CD4-positive, alpha-beta T cell treated with Interleukin-17A for 1 hour (primary cell): Measurements from ENCODE around the gene EXOC6B.
"Not testable (repeated sequence)": the region's sequence is repeated elsewhere in the genome, so short reads cannot be mapped to it uniquely, and the experiment has no call there.

Experiments used
- DNase-seq: peaks from one replicate; pipeline ENCODE4 v3.0.0-alpha.2; 2020

Gene EXOC6B

GRCh38 chr2:72674982-72675915 lies 150.6 kb downstream of the EXOC6B start:
- DNase-seq: no peak

- no peak for DNase-seq
Observed at GRCh38 chr2:72673279-72673678, 152.6 kb downstream of the EXOC6B start.

GRCh38 chr2:72669121-72669520 lies 156.7 kb downstream of the EXOC6B start:
- no peak for DNase-seq

- DNase-seq: no peak
Observed at GRCh38 chr2:72668647-72669046, 157.2 kb downstream of the EXOC6B start.

GRCh38 chr2:72665448-72665847 lies 160.4 kb downstream of the EXOC6B start:
- DNase-seq: no peak

GRCh38 chr2:72661985-72662384 lies 163.8 kb downstream of the EXOC6B start:
- DNase-seq: no peak

GRCh38 chr2:72649810-72650209 lies 176.0 kb downstream of the EXOC6B start:
- DNase-seq: no peak

- DNase-seq: not testable (repeated sequence)
Observed at GRCh38 chr2:72641221-72641620, 184.6 kb downstream of the EXOC6B start.

- no peak for DNase-seq
Observed at GRCh38 chr2:72638600-72639211, 187.1 kb downstream of the EXOC6B start.

GRCh38 chr2:72636210-72636609 lies 189.6 kb downstream of the EXOC6B start:
- DNase-seq: no peak

GRCh38 chr2:72630767-72631166 lies 195.1 kb downstream of the EXOC6B start:
- DNase-seq: no peak

- DNase-seq: no peak
Observed at GRCh38 chr2:72629062-72629461, 196.8 kb downstream of the EXOC6B start.

GRCh38 chr2:72627083-72627482 lies 198.8 kb downstream of the EXOC6B start:
- no peak for DNase-seq

- DNase-seq: no peak
Observed at GRCh38 chr2:72625366-72625765, 200.5 kb downstream of the EXOC6B start.

GRCh38 chr2:72623481-72623880 lies 202.4 kb downstream of the EXOC6B start:
- no peak for DNase-seq

GRCh38 chr2:72619626-72620025 lies 206.2 kb downstream of the EXOC6B start:
- DNase-seq: no peak

- DNase-seq: no peak
Observed at GRCh38 chr2:72613931-72614330, 211.9 kb downstream of the EXOC6B start.

GRCh38 chr2:72612614-72613160 lies 213.1 kb downstream of the EXOC6B start:
- DNase-seq: no peak

GRCh38 chr2:72607189-72607588 lies 218.6 kb downstream of the EXOC6B start:
- DNase-seq: no peak

GRCh38 chr2:72605836-72606442 lies 219.9 kb downstream of the EXOC6B start:
- no peak for DNase-seq

GRCh38 chr2:72604468-72604867 lies 221.4 kb downstream of the EXOC6B start:
- no peak for DNase-seq

- DNase-seq: no peak
Observed at GRCh38 chr2:72603481-72603880, 222.4 kb downstream of the EXOC6B start.

- no peak for DNase-seq
Observed at GRCh38 chr2:72602711-72603110, 223.1 kb downstream of the EXOC6B start.

GRCh38 chr2:72602095-72602494 lies 223.7 kb downstream of the EXOC6B start:
- DNase-seq: no peak
